T-cell (primary cell): ENCODE measurements around the gene TBX20. TPM values are rescaled to one million over a fixed set of nuclear protein-coding genes. Genes with fewer than 3 reads are reported as not detected.

ENCODE experiments used
- total RNA-seq, 35 experiments: library from RNA in 6 of 35; stranded (reverse) in 6 of 35; fragments of 120-200 nt in 1 of 35; gene quantifications; one replicate each; pipeline versions ENCODE4 v1.2.1 to v1.2.4 and lab custom pipeline; 2013 to 2026

TBX20 gene
- total RNA-seq, 5 donors from 2014 or later (not counting 1 experiment from before 2014, with no cell fraction given) = 0.19 to 0.70 (median 0.30) TPM; not detected in 1

Other genes starting within 250 kb of the TBX20 start
- 10 to 100 TPM in 3 of 5 donors, 1 to 10 TPM in 2; 6.6 to 10.5 (median 10.3) TPM for gene DPY19L1, start 216.6 kb downstream of the TBX20 start, total RNA-seq